Nephron progenitor cell (in vitro differentiated cells): Measurements from ENCODE around the gene C2orf81.

Experiments used
- DNase-seq: peaks from one replicate; pipeline ENCODE4 v3.0.0; 2021
- H3K27ac Mint-ChIP-seq: 2 replicates; pipeline ENCODE4 v1.8.0; 2021; ENCODE audit warnings: mild to moderate bottlenecking, moderate library complexity, mixed read lengths
- H3K27me3 Mint-ChIP-seq: 2 replicates; pipeline ENCODE4 v1.8.0; 2021; ENCODE audit warnings: mild to moderate bottlenecking, low read depth, mixed read lengths; ENCODE audit not compliant: poor library complexity
- H3K36me3 Mint-ChIP-seq: 2 replicates; pipeline ENCODE4 v1.8.0; 2021; ENCODE audit warnings: low read depth, mixed read lengths
- H3K4me1 Mint-ChIP-seq: 2 replicates; pipeline ENCODE4 v1.8.0; 2021; ENCODE audit warnings: mixed read lengths
- H3K4me3 Mint-ChIP-seq: 2 replicates; pipeline ENCODE4 v1.8.0; 2021; ENCODE audit warnings: mild to moderate bottlenecking, moderate library complexity, mixed read lengths
- H3K9me3 Mint-ChIP-seq: 2 replicates; pipeline ENCODE4 v1.8.0; 2021; ENCODE audit warnings: mild to moderate bottlenecking, moderate library complexity, mixed read lengths
- CTCF ChIP-seq: fragments of 200-600 bp; sonication (generic); IDR thresholded peaks from 2 replicates; pipeline ENCODE4 v1.5.0; 2021; ENCODE audit warnings: antibody characterized with exemption

C2orf81 gene

GRCh38 chr2:74441690-74442482 is 20.5 kb upstream of the C2orf81 start, which contains the start of gene RTKN:
Gene RTKN (minus strand): TSS chr2:74441937. CDS start chr2:74441816, 121 bp downstream.
- peak within 1 kb of the TSS; percentile 95 for H3K27ac Mint-ChIP-seq
- peak within 1 kb of the TSS; percentile 93 for H3K4me3 Mint-ChIP-seq
- peaks cover 11% of the 10 kb centered on the region for H3K27me3 Mint-ChIP-seq
- peak; percentile 69 for DNase-seq
- no peaks in the 10 kb centered on the region for H3K9me3 Mint-ChIP-seq
- no peak for TF ChIP-seq CTCF
- H3K4me1 Mint-ChIP-seq = peaks cover 51% of the 10 kb centered on the region
- H3K36me3 Mint-ChIP-seq = peaks cover 10% of the 10 kb centered on the region

- H3K27me3 Mint-ChIP-seq = peaks cover 11% of the 10 kb centered on the region
- peak overlapping the region; percentile 93 for H3K4me3 Mint-ChIP-seq
- H3K9me3 Mint-ChIP-seq = no peaks in the 10 kb centered on the region
- peaks cover 10% of the 10 kb centered on the region for H3K36me3 Mint-ChIP-seq
- TF ChIP-seq CTCF = no peak
- H3K4me1 Mint-ChIP-seq = peaks cover 54% of the 10 kb centered on the region
- peak; percentile 43 for DNase-seq
- peak overlapping the region; percentile 95 for H3K27ac Mint-ChIP-seq
Observed at GRCh38 chr2:74441170-74441689, 19.8 kb upstream of the C2orf81 start.

- Mint-ChIP-seq H3K9me3 (no peaks in the 10 kb centered on the region), H3K27me3 (peaks cover 11% of the 10 kb centered on the region), H3K36me3 (peaks cover 15% of the 10 kb centered on the region), H3K27ac (peak overlapping the region; percentile 95), H3K4me3 (peak overlapping the region; percentile 93), H3K4me1 (peaks cover 54% of the 10 kb centered on the region)
- TF ChIP-seq CTCF = peak; percentile 13
- peak; percentile 91 for DNase-seq
Observed at GRCh38 chr2:74440378-74441169, 19.2 kb upstream of the C2orf81 start.

DNA sequence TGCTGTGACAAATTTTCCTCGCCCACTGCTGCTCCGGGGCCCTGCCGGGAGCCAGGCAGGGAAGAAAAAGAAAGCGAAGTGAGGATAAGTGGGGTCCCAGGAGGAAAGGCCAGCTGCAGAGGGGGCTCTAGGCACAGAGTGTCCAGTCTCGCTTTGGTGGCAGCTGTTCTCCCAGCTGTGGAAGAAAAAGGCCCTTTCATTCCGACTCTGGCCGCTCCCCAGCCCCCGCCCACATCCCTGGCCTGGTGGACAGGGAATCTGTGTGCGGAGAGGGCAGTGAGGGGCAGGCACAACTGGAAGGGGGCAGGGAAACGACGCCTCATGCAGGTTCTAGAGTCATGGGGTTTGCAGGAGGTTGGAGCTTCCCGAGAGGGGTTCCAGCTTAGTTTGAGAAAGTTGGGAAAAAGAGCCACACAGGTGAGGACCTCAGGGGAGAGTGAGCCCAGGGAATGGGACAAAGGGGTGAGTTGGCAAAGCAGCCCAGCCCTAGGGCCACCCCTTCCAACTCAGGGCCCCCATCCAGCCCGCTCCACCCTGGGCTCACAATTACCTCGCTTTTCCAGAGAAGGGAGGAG is 18.5 kb upstream of the C2orf81 start:
- no peak for TF ChIP-seq CTCF

DNA sequence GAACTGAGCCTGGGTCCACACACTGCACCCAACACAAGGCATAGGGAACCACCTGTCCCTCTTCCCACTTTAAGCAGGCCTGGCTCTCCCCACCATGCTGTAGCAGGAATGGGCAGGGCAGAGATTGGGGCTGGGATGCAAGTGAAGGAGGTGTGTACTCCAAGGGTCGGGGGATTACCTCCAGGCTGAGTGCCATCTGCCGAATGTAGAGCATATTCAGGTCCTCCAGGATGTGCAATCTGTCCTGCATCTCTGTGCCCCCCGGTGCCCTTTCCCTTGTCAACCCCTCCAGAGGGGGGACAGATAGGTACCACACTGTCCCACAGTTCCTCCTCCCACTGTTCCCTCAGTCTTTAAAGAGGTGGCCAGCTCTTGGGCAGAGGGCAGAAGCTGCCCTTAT is 18.0 kb upstream of the C2orf81 start:
- Mint-ChIP-seq H3K4me1 (peaks cover 51% of the 10 kb centered on the region), H3K27me3 (peaks cover under 1% of the 10 kb centered on the region), H3K4me3 (peak overlapping the region; percentile 93), H3K27ac (peak overlapping the region; percentile 96), H3K36me3 (peaks cover 24% of the 10 kb centered on the region), H3K9me3 (no peaks in the 10 kb centered on the region)
- no peak for DNase-seq
- TF ChIP-seq CTCF = no peak

More for the DNA sequence above, 18.5 kb upstream of the C2orf81 start:
- peaks cover 54% of the 10 kb centered on the region for H3K4me1 Mint-ChIP-seq
- peak; percentile 64 for DNase-seq
- H3K36me3 Mint-ChIP-seq = peaks cover 19% of the 10 kb centered on the region
- H3K27me3 Mint-ChIP-seq = peaks cover 6% of the 10 kb centered on the region
- peak overlapping the region; percentile 96 for H3K27ac Mint-ChIP-seq
- no peaks in the 10 kb centered on the region for H3K9me3 Mint-ChIP-seq
- H3K4me3 Mint-ChIP-seq = peak overlapping the region; percentile 93
